HepG2 (cell line): ENCODE data around the gene GPER1. TPM values are rescaled to one million over a fixed set of nuclear protein-coding genes. Genes with fewer than 3 reads are reported as not detected.

Experiments used
- AHDC1 ChIP-seq: sonication (generic); formaldehyde crosslinking; IDR thresholded peaks from 2 replicates; pipeline ENCODE4 v1.5.1; 2020; ENCODE audit warnings: mild to moderate bottlenecking, missing genetic modification reagents, borderline replicate concordance
- ARNT ChIP-seq: fragments of 450-650 bp; IDR thresholded peaks from 2 replicates; pipeline ENCODE4 v1.6.1; 2017
- ASH2L ChIP-seq: fragments of 300-600, 200-600 bp; sonication (generic); IDR thresholded peaks from 2 replicates; pipeline ENCODE4 v1.7.0; 2017; ENCODE audit warnings: low read depth, mild to moderate bottlenecking, moderate library complexity, mixed read lengths, low read length; ENCODE audit not compliant: insufficient read length
- BHLHE40 ChIP-seq: IDR thresholded peaks from 2 replicates; pipeline ENCODE4 v1.6.1; 2011; ENCODE audit warnings: low read length, improper control_type of control experiment
- KAT2B ChIP-seq: fragments of 150-350 bp; IDR thresholded peaks from 2 replicates; pipeline ENCODE4 v1.6.1; 2014; ENCODE audit warnings: low read depth, low read length, borderline replicate concordance
- POGZ ChIP-seq: sonication (generic); formaldehyde crosslinking; IDR thresholded peaks from 2 replicates; pipeline ENCODE4 v1.4.0; 2020; ENCODE audit warnings: mild to moderate bottlenecking, missing genetic modification reagents
- POLR2A ChIP-seq, 2 experiments: IDR thresholded peaks; 2 replicates each; pipeline ENCODE4 v1.6.1; 2011; ENCODE audit warnings: low read depth in 2 of 2, low read length in 2 of 2, mild to moderate bottlenecking in 1 of 2, moderate library complexity in 1 of 2; ENCODE audit not compliant: insufficient read depth in 1 of 2
- PTBP1 ChIP-seq: fragments of 200-400 bp; formaldehyde crosslinking; IDR thresholded peaks from 2 replicates; pipeline ENCODE4 v1.6.1; 2018; ENCODE audit warnings: low read length, low read depth; ENCODE audit not compliant: poor library complexity, severe bottlenecking
- ZBTB7B ChIP-seq: sonication (generic); formaldehyde crosslinking; IDR thresholded peaks from 2 replicates; pipeline ENCODE4 v1.4.0; 2020; ENCODE audit warnings: missing genetic modification reagents
- ZKSCAN1 ChIP-seq: fragments of 150-350 bp; IDR thresholded peaks from 2 replicates; pipeline ENCODE4 v1.6.1; 2014; ENCODE audit warnings: low read length
- ZNF20 ChIP-seq: sonication (generic); formaldehyde crosslinking; IDR thresholded peaks from 2 replicates; pipeline ENCODE4 v1.4.0; 2020; ENCODE audit warnings: mild to moderate bottlenecking, moderate library complexity, missing genetic modification reagents
- ZNF362 ChIP-seq: sonication (generic); formaldehyde crosslinking; IDR thresholded peaks from 2 replicates; pipeline ENCODE4 v1.4.0; 2020; ENCODE audit warnings: missing genetic modification reagents, mild to moderate bottlenecking, borderline replicate concordance
- polyA plus RNA-seq, 8 experiments: library from polyadenylated mRNA; depleted of rRNA in 3 of 8; stranded (reverse) in 7 of 8; unstranded in 1 of 8; fragments of >200 nt; fragmentation: Illumina TruSeq in 4 of 8; extraction: Trizol in 4 of 8; gene quantifications; 2 replicates each; pipeline versions ENCODE4 v1.2.1 to v1.2.3, GENCODE V29; 2011 to 2016; ENCODE audit warnings: low read depth in 4 of 8, missing spikeins in 1 of 8, mixed read lengths in 1 of 8; ENCODE audit not compliant: insufficient read depth in 1 of 8
- total RNA-seq, 5 experiments: library from RNA; depleted of rRNA; stranded (reverse); fragments of >200 nt; fragmentation: Illumina TruSeq; extraction: Trizol; gene quantifications; 2 replicates each; pipeline ENCODE4 v1.2.3, GENCODE V29; 2016; ENCODE audit warnings: low read depth in 1 of 5
- TF ChIP-seq, protein P1 (sequence below): conservative IDR thresholded peaks from 2 replicates; pipeline ENCODE4 v1.6.1; 2018; ENCODE audit warnings: missing genetic modification reagents
- TF ChIP-seq, protein P2 (sequence below): sonication (generic); formaldehyde crosslinking; IDR thresholded peaks from 2 replicates; pipeline ENCODE4 v1.4.0; 2020; ENCODE audit warnings: missing genetic modification reagents, low read depth, mild to moderate bottlenecking, borderline replicate concordance
- TF ChIP-seq, protein P3 (sequence below): sonication (generic); formaldehyde crosslinking; IDR thresholded peaks from 2 replicates; pipeline ENCODE4 v1.9.0; 2022; ENCODE audit warnings: missing genetic modification reagents, mild to moderate bottlenecking, borderline replicate concordance
- TF ChIP-seq, protein P4 (sequence below): sonication (generic); formaldehyde crosslinking; IDR thresholded peaks from 2 replicates; pipeline ENCODE4 v1.8.0; 2022; ENCODE audit warnings: mild to moderate bottlenecking, missing genetic modification reagents, borderline replicate concordance

The GPER1 gene
- total and polyA plus RNA-seq, 2 of the 13 experiments (the other 11 are each of a cell fraction or from before 2014, with no cell fraction given) = 12.7 to 19.7 TPM

DNA sequence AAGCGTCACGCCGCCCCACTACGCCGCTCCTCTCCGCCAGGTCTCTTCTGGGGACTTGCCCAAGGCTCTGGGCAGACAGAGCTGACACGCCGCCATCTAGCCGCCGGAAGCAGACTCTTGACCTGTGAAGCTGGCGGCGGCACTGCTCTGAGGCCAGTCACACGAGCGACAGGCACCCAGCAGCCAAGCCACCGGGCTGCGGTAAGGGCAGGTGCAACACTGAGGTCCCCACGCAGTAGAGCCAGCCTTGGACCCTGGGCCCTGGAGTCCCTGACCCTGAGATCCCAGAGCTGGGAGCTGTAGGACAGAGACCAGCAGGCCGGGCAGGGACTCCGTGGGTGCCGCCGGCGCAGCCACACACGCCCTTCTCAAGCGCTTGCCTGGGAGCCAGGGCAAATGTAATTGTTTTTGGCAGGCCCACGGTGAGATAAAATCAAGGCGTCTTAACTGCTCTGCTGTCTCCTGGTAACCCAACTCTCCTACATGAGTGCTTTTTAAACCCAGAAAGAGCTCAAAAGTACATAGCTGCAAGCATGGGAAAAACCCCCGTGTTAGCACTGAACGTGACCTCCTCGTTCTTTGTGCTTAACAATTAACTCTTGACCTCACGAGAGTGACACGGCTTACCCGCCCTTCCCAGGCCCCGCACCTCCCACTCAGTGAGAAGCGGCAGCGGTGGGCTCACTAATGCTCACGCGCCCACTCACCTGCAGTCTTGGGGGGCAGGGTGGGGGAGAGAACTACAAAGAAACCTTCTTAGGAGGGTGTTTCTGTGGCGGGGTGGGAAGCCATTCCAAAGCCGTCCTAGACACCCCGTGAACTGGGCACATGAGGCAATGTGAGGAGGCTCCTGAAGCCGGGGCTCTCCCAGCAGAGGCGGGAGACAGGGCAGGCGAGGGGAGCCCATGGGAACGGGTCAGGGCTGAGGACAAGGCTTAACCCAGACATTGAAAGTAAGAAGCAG lies 8.5 kb downstream of the GPER1 start (continued):
- TF ChIP-seq POLR2A (IDR thresholded peaks at IDR 0.05; ENCODE audit: insufficient read depth in 1 of 2, low read depth in 2 of 2, low read length in 2 of 2) = no peak
- no peak for TF ChIP-seq ASH2L
- TF ChIP-seq, protein P1, sequence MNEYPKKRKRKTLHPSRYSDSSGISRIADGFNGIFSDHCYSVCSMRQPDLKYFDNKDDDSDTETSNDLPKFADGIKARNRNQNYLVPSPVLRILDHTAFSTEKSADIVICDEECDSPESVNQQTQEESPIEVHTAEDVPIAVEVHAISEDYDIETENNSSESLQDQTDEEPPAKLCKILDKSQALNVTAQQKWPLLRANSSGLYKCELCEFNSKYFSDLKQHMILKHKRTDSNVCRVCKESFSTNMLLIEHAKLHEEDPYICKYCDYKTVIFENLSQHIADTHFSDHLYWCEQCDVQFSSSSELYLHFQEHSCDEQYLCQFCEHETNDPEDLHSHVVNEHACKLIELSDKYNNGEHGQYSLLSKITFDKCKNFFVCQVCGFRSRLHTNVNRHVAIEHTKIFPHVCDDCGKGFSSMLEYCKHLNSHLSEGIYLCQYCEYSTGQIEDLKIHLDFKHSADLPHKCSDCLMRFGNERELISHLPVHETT = no peak
- no peak for TF ChIP-seq KAT2B
- no peak for TF ChIP-seq ZKSCAN1
- no peak for TF ChIP-seq POGZ
- no peak for TF ChIP-seq ZNF20 (CRISPR knock-in tag)
- no peak for TF ChIP-seq ARNT
- TF ChIP-seq, protein P2, sequence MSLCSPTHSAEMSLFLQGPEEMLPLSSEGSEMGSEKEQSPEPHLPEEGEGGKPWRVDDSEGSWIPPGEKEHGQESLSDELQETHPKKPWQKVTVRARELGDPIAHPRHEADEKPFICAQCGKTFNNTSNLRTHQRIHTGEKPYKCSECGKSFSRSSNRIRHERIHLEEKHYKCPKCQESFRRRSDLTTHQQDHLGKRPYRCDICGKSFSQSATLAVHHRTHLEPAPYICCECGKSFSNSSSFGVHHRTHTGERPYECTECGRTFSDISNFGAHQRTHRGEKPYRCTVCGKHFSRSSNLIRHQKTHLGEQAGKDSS = no peak
- TF ChIP-seq, protein P3, sequence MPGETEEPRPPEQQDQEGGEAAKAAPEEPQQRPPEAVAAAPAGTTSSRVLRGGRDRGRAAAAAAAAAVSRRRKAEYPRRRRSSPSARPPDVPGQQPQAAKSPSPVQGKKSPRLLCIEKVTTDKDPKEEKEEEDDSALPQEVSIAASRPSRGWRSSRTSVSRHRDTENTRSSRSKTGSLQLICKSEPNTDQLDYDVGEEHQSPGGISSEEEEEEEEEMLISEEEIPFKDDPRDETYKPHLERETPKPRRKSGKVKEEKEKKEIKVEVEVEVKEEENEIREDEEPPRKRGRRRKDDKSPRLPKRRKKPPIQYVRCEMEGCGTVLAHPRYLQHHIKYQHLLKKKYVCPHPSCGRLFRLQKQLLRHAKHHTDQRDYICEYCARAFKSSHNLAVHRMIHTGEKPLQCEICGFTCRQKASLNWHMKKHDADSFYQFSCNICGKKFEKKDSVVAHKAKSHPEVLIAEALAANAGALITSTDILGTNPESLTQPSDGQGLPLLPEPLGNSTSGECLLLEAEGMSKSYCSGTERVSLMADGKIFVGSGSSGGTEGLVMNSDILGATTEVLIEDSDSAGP (CRISPR knock-in tag) = no peak
- TF ChIP-seq, protein P4, sequence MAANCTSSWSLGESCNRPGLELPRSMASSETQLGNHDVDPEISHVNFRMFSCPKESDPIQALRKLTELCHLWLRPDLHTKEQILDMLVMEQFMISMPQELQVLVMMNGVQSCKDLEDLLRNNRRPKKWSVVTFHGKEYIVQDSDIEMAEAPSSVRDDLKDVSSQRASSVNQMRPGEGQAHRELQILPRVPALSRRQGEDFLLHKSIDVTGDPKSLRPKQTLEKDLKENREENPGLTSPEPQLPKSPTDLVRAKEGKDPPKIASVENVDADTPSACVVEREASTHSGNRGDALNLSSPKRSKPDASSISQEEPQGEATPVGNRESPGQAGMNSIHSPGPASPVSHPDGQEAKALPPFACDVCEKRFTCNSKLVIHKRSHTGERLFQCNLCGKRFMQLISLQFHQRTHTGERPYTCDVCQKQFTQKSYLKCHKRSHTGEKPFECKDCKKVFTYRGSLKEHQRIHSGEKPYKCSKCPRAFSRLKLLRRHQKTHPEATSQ (CRISPR knock-in tag) = no peak
- no peak for TF ChIP-seq ZNF362 (CRISPR knock-in tag)
- TF ChIP-seq PTBP1 = no peak
- peak; percentile 27; the same call in 1 of the 2 replicates for TF ChIP-seq BHLHE40
- no peak for TF ChIP-seq AHDC1 (CRISPR knock-in tag)
- no peak for TF ChIP-seq ZBTB7B (CRISPR knock-in tag)
